Kidney glomerular epithelial cell (primary cell): ENCODE data around the gene FAU.

Source experiments
- DNase-seq: peaks from one replicate; lab custom pipeline; 2025; lab: John Stamatoyannopoulos, UW

The FAU gene

DNA sequence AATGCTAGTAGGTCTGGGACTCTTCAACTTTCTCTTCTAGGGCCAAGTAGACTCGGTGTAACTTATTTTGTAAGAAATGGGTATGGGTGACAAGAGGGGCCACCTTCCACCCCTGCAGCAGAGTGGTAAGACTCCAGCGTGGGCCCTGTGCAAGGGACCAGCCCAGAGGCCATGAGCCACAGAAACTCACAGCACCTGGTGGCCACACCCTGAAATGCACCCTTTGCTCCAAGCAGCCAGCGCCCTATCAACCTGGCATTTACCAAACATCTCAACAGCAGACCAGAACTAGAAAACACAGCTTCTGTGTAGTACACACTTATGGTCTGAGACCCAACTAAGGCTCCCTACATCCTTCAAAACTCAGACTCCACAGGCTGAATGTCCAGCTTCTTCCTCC lies 43.8 kb downstream of the FAU start:
- peak; percentile 37 for DNase-seq

DNA sequence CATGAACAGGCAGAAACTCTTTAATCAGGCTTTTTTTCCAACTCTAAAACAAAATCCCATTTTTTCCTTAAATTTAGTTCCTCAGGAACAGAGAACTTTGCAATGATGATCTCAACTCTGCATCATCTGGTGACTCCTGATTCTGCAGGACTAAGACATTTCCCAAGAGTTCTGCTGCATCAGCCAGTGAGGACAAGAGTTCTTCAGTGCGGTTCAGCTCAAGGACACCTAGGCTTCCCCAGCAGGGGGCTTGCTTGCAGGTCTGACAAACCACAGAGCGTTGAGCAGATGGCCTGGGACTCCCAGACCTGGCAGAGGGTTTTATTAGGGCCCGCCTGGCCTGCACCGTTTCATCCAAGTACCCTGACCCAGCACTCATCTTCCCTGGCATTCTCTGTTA lies 44.5 kb downstream of the FAU start:
- DNase-seq, result no peak

DNA sequence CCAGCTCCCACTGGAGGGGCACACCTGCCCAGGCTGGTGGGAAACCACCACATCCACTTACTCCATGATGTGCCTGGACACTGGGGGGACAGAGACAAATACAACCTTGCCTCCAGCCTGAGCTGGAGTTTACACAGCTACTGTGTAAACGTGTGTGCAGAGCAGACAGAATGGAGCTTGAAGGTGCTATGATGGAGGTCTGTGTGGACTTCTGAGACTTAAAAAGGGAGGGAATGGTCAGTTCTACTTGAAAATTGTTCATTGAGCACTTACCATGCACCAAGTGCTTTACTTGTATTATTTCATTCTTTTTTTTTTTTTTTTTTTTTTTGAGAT lies 49.3 kb downstream of the FAU start:
- DNase-seq, result no peak

- no peak for DNase-seq
Measured at GRCh38 chr11:65071907-65072630, 49.9 kb downstream of the FAU start.
